ENCODE measurements around the gene ZNF444.

DNA sequence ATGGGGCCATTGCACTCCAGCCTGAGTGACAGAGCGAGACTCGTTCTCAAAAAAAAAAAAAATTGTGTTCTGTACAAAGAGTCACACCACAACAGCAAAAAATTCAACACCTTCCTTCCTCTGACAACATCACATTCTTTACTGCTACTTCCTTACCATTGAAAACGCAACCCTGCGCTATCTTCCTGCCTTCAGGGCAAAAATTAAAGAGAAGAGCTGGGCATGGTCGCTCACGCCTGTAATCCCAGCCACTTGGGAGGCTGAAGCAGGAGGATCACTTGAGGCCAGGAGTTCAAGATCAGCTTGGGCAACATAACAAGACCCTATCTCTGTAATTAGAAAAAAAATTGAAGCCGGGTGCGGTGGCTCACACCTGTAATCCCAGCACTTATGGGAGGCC, 9.4 kb upstream of the ZNF444 start:
- TF ChIP-seq, protein P1, sequence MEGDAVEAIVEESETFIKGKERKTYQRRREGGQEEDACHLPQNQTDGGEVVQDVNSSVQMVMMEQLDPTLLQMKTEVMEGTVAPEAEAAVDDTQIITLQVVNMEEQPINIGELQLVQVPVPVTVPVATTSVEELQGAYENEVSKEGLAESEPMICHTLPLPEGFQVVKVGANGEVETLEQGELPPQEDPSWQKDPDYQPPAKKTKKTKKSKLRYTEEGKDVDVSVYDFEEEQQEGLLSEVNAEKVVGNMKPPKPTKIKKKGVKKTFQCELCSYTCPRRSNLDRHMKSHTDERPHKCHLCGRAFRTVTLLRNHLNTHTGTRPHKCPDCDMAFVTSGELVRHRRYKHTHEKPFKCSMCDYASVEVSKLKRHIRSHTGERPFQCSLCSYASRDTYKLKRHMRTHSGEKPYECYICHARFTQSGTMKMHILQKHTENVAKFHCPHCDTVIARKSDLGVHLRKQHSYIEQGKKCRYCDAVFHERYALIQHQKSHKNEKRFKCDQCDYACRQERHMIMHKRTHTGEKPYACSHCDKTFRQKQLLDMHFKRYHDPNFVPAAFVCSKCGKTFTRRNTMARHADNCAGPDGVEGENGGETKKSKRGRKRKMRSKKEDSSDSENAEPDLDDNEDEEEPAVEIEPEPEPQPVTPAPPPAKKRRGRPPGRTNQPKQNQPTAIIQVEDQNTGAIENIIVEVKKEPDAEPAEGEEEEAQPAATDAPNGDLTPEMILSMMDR (optimal IDR thresholded peaks at IDR 0.05 in 1 of 3, IDR thresholded peaks at IDR 0.05 in 1 of 3, conservative IDR thresholded peaks at IDR 0.05 in 1 of 3; ENCODE audit: extremely low read depth in 1 of 3, insufficient read depth in 2 of 3, low read length in 3 of 3), result no peak
- TF ChIP-seq EZH2 (IDR thresholded peaks at IDR 0.05; ENCODE audit: low read length), result no peak

Data from keratinocyte (primary cell).